Stimulated activated CD8-positive, alpha-beta memory T cell treated with anti-CD3 and anti-CD28 coated beads, Interleukin-12 subunit alpha, Interleukin-12 subunit beta, amount 100 ng/mL, for 24 hours (primary cell): ENCODE measurements around the gene MGST1.

Experiments
- DNase-seq: peaks from one replicate; pipeline ENCODE4 v3.0.0-alpha.2; 2020; ENCODE audit errors: extremely low read depth

The MGST1 gene

GRCh38 chr12:16347391-16348298 is at the start of gene MGST1:
Gene MGST1, plus strand, starts transcription at chr12:16347645. Its CDS starts 6,608 bp downstream, at chr12:16354253.
- no peak for DNase-seq

- DNase-seq, result no peak
These were observed 48.0 kb upstream of the MGST1 start for GRCh38 chr12:16299403-16299802.

DNA sequence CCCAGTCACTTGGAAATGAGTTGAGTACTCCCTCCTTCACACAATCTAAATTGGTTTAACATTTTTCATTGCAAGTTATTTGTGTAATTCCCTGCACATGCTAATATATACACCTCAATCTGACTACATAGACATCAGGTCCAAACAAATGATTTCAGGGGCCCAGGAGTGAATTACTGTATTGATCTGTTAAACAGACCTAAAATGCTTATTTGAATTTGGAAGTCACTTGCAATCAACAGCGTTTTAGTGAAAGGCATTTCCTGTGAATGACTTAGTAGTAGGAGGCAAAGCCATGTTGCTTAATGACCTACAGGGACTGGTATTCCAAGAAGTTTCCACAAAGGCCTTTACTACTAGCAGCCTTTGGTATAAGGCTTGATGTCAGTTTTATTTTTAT is 47.3 kb upstream of the MGST1 start:
- DNase-seq, result no peak

- DNase-seq, result no peak
These were observed 46.7 kb upstream of the MGST1 start for GRCh38 chr12:16300736-16301135.

- no peak for DNase-seq
These were observed 43.5 kb upstream of the MGST1 start for GRCh38 chr12:16303939-16304338.

DNA sequence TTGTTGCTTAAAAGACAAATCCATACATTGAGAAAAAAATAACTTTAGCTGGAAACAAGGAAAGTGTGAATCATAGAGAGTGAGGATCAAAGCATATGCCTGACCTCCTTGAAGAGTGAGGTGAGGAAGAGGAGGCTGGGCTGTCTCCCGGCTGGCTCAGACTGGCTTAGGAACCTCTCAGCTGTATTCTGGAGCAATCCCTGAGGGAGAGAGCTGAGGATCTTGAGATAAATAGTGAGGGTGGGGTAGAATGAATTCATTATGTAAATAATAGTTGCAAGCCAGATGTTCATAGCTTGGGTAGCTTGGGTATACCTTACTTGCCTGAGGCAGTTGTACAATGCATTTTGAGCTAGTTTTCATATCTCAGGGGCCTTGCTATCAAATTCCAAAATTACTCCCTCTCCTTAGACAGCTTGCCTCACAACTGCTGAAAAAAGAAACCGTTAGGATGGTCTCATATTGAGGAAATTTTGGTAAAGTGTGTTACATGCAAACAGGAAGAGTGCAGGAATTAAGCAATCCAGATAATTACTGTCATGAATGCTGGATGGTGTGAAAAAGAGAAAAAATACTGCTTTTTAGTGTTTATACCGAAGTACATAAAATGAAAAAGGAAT is 39.5 kb upstream of the MGST1 start:
- no peak for DNase-seq

DNA sequence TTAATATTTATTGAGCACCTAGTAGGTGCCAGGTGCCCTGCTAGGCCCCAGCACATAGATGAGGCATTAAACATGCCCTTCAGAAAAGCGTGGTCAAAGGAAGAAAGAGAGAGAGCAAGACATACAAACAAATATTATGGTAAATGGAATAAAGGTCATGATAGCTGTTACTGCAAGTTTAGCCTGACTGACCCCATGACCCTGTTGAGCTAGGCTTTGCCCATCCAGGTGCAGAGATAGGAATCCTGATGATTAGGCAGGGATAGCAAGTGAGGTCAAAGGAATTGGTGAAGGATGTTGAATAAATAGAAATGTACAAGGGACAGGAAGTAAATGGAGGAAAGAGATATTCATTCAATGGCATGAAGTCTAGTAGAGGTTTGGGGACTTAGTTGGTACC is 36.5 kb upstream of the MGST1 start:
- DNase-seq, result no peak

DNA sequence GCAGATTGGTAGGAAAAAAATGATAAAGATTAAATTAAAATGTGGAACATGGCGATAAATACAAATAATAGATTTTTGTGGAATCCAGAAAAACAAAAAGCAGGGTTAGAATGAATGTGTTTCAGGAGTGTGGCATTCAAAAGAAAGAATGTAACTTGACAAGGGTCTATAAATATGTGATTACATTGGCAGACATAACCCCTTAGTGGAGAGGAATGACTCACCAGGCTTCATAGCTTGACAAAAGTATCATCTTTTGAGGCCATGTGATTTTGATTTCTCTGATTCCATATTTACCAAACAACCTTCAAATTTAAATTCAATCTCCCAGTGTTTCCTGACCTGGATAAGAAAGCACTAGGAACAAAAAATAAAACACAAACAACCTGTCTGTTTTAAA is 24.4 kb upstream of the MGST1 start:
- DNase-seq, result no peak

DNA sequence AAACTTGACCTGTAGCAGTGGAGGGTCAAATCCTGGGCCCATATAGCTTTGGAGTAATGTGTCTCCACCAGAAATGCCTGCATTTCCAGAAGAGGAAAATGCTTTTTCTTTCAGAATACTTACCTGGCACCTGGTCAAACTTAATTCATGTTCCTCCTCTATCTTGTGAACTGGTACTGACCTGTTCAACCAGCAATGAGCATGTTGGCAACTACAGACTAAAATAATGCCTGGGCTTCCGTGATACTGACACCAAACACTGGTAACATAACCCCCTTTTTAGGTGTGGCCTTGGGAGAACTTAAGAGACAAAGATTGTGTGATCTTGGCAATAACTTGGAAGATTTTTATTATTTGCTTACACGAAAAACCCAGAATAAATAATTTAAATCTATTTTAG is 23.8 kb upstream of the MGST1 start:
- DNase-seq, result no peak

DNA sequence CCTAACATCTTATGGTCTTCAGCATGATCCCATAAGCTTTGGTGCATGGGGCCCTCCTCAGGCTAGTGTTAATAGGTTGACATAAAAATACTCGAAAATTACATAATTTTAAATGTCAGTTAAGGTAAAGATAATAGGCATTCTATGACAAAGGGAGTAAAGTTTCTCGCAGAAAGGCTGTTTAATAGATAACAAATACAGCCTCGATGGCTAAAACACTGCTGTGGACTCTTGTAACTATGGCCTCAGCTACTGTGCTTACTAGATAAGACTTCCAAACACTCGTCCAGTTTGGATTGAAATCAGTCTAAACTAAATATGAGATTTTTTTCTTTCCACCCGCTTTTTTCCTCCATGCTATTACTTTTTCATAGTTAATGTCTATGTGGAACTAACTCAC is 23.2 kb upstream of the MGST1 start:
- DNase-seq, result no peak

- no peak for DNase-seq
These were observed 22.7 kb upstream of the MGST1 start for GRCh38 chr12:16324772-16325171.

- DNase-seq, result no peak
These were observed 22.0 kb upstream of the MGST1 start for GRCh38 chr12:16325426-16325825.

- no peak for DNase-seq
These were observed 19.5 kb upstream of the MGST1 start for GRCh38 chr12:16327963-16328362.

DNA sequence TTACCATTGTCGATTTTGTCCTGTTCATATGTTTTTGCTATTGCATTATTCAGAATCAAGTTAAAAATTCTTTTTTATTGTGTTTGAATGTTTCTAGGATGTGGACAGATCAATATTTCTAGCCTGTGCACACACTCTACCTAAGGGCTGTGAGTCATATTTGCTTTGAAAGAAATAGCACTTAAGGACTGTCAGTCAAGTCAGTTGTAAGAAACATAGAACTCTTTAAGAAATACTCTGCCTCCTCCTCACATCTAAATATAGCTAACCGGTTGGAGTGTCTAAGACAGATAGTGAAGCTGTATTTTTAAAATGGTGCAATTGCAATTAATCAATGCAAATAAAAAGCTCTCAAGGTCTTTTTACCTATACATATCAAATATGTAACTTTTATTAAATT is 17.9 kb upstream of the MGST1 start:
- DNase-seq, result no peak

- DNase-seq, result no peak
These were observed 16.9 kb upstream of the MGST1 start for GRCh38 chr12:16330560-16330959.

DNA sequence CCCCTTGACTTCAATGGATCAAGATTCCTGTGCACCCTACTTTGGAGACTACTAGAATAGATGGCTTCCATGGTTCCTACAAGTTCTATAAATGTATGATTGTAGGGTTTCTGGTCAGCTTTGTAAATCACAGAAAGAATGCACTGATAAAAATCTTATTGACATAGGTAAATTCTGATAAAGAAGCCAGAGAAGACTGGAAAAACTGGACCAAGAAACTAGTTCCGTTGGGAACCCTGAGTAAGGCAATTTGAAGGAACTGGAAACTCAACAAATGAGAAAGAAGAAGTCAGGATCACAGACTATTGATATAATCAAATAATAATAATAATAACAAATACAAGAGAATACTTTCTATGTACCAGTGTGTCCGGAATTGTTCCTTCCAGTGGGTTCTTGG is 15.4 kb upstream of the MGST1 start:
- no peak for DNase-seq

DNA sequence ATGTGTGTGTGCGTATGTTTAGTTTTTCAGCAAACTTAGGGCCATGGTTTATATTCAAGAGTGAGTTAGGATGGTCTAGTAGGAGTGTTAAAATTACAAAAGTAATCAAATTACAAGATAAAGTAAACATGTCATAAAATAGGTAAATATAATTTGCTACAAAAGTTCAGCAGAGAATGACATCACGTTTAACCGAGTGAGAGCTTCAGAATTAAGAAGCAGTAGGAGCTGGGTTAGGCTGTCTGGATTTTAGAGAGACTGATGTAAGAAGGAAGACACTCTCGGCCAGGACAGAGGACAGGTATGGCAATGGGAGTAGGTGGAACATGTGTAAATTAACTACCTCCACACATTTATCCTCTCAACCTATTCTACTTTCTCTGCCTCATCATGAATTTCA is 11.6 kb upstream of the MGST1 start:
- no peak for DNase-seq

DNA sequence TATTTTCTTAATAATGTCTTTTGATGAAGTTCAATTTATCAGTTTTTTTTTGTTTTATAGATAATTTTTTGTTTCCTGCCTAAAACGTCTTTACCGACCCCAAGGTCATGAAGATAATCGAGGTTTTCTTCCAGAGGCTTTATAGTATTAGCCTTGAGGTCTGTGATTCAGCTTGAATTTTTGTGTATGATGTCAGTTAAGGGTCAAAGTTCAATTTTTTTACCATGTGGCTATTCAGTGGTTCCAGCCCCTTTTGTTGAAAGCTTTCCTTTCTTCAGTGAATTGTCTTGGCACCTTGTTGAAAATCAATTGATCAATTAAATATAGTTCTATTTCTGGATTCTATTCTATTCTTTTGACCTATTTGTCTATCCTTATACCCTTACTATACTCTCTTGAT is 3.2 kb upstream of the MGST1 start:
- no peak for DNase-seq

DNA sequence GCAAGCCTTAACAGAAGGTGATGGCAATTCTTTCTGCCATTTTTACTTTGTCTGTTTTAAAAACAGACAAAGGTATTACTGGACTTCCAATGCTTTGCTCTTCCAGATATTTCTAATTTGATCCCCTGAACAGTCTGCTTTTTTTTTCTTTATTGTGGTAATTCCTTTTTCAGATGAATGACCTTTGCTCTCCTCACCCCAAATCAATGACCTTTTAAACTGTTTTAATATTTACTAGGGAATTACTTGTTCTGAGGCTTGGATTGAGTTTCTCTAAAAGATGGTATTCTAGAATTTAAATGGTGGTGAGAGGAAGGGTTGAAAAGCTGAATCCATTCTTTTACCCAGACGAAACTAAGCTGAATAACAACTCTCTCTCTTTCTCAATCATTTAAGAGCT is 2.3 kb upstream of the MGST1 start:
- no peak for DNase-seq

DNA sequence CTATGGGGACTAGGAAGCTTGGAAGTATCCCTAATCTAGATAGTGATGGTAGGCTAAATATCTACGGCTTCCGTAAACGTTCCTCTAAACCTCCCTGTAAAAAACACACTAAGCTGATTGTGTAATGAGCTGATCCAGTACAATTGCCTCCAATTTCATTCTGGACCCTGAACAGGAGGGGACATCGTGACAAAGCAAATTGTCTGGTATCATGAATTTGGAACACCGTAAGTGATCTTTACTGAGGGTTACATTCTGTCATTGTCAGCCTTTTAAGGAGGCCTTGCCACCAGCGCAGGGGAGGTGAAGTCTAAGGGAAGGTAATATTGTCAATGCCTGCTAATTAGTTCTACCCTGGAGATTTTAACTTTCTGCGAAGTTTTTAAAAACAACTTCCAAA is 487 bp upstream of the MGST1 start:
- no peak for DNase-seq

- no peak for DNase-seq
These were observed 1.1 kb downstream of the MGST1 start for GRCh38 chr12:16348435-16349130.

DNA sequence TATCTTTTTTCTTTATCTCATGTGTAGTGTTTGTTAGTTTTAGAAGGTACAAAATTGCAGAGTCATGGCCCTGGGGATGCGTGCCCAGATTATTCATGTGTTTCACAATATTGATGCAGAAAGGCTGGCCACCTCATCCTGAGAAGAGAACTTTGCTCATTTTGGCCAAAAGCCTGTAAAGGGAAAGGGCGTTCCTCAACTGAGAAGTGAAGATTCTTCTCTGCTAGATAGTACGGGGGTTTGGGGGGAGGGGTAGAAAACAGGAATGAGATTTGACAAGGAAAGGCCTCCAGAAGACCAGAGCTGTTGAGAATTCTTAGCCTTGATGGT is 1.7 kb downstream of the MGST1 start:
- no peak for DNase-seq

DNA sequence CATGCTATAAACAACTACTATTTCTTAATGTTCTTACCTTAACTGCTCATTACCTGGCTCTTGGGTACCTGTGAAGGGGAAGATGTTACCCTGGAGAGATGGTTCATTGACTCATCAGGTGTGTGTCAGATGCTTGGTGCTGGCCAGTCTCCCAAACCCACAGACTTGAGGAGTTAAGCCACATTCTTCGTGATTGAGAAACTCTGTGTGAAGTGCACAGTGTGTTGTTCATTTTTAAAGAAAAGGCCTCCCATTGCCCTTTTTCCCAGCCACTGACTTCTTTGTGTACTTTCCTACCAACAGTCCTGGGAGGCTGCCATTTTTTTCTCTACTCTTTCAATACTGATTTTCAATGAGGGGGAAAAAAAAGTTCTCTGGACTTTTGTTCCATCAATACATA is 3.2 kb downstream of the MGST1 start:
- no peak for DNase-seq
